Ovary (tissue), 9 donors: ENCODE measurements around the gene TIAL1. TPM values are rescaled to one million over a fixed set of nuclear protein-coding genes. Genes with fewer than 3 reads are reported as not detected.

ENCODE experiments used
- DNase-seq, 5 donors: peaks; one replicate each; pipeline ENCODE4 v3.0.0-alpha.2; 2019 to 2020
- H3K27ac ChIP-seq, 2 donors: fragments of 200-600 bp; one replicate each; pipeline versions ENCODE4 v1.5.1 to v1.8.0; 2019 to 2022
- H3K27me3 ChIP-seq: fragments of 200-600 bp; one replicate; pipeline ENCODE4 v1.8.0; 2022
- H3K36me3 ChIP-seq: fragments of 200-600 bp; sonication (generic); one replicate; pipeline ENCODE4 v1.5.1; 2019
- H3K4me1 ChIP-seq: one replicate; pipeline ENCODE4 v1.8.1; 2013; ENCODE audit warnings: mild to moderate bottlenecking, moderate library complexity; ENCODE audit not compliant: insufficient read depth
- H3K4me3 ChIP-seq: fragments of 200-600 bp; sonication (generic); one replicate; pipeline ENCODE4 v1.5.1; 2017
- H3K9me3 ChIP-seq, 2 donors: fragments of 200-600 bp in 1 of 2; sonication (generic) in 1 of 2; one replicate each; pipeline versions ENCODE4 v1.5.1 to v1.8.1; 2013 to 2019; ENCODE audit warnings: mild to moderate bottlenecking in 1 of 2, moderate library complexity in 1 of 2
- EP300 ChIP-seq: sonication (generic); formaldehyde crosslinking; IDR thresholded peaks from one replicate; pipeline ENCODE4 v1.6.1; 2017; ENCODE audit warnings: antibody characterized with exemption
- POLR2A ChIP-seq: fragments of 450-650 bp; IDR thresholded peaks from one replicate; pipeline ENCODE4 v1.6.1; 2017; ENCODE audit warnings: antibody characterized with exemption, mild to moderate bottlenecking, moderate library complexity
- WGBS, 3 donors: extraction: QIAGEN DNeasy Blood & Tissue Kit in 1 of 3; methylation state at CpG; one replicate each; pipeline versions ENCODE4 v1.1.5 to v1.1.7; 2013 to 2017; 5-methylcytosine and 5-hydroxymethylcytosine counted together
- intact Hi-C, 4 donors: fragments of 100-400 bp; cut with DNase I; formaldehyde crosslinking; loops; one replicate each; pipeline versions ENCODE4 v1.11.0 to v1.15.1; 2022 to 2023
- polyA plus RNA-seq, 2 donors: library from polyadenylated mRNA; stranded (reverse); fragments of 200-250 nt in 1 of 2; fragments of 350-450 nt in 1 of 2; fragmentation: Illumina TruSeq in 1 of 2; extraction: RNeasy Lipid Tissue Mini Kit (QIAGEN cat#74804) in 1 of 2; gene quantifications; one replicate each; pipeline ENCODE4 v1.2.3, GENCODE V29; 2013 to 2014
- total RNA-seq, 7 donors: library from RNA; depleted of rRNA in 2 of 7; stranded (reverse); fragments of >200 nt in 2 of 7; fragmentation: NEBNext Ultra II Directional in 3 of 7; extraction: Animal tissue kit (Norgen Biotek cat#: 25700) in 3 of 7; gene quantifications; one replicate each; pipeline versions ENCODE4 v1.1.0 to v1.2.4, GENCODE V29; 2016 to 2023
- TF ChIP-seq, protein P1 (sequence below), 3 donors: fragments of 450-650 bp in 2 of 3; fragments of 200-600 bp in 1 of 3; IDR thresholded peaks; one replicate each; pipeline versions ENCODE4 v1.5.1 to v1.8.0; 2016 to 2022; ENCODE audit warnings: antibody characterized with exemption in 3 of 3, mild to moderate bottlenecking in 1 of 3
- donor health status: DM: no; HTN: no; CAD: no; lungs with moderate emphysema.
- donor health status: DM: no; HTN: no; CAD: no.
- donor health status: Bipolar disorder and iron deficiency.
- donor health status: DM: yes; HTN: yes; CAD: no.
- donor health status: DM: no; HTN: no; CAD: no.
- donor health status: DM: yes; HTN: yes; CAD: no.

TIAL1 gene
- total and polyA plus RNA-seq, 9 donors, result 48.2 to 113 (median 99.5) TPM

DNA sequence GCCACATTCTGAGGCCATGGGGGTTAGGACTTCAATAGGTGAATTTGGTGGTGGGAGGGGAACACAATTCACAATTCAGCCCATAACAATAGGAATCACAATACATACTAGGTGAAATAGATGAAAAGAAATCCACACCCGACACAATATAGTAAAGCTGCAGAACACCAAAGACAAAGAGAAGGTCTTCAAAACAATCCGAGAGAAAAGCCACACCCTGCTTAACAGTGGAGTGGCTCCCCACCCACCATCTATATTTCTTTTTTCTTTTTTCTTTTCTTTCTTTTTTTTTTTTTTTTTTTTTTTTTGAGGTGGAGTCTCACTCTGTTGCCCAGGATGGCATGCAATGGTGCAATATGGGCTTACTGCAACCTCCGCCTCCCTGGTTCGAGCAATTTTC lies 14.7 kb upstream of the TIAL1 start:
- H3K27ac ChIP-seq, result no peak overlapping the region
- TF ChIP-seq POLR2A (no peak), EP300 (no peak)
- TF ChIP-seq, protein P1, sequence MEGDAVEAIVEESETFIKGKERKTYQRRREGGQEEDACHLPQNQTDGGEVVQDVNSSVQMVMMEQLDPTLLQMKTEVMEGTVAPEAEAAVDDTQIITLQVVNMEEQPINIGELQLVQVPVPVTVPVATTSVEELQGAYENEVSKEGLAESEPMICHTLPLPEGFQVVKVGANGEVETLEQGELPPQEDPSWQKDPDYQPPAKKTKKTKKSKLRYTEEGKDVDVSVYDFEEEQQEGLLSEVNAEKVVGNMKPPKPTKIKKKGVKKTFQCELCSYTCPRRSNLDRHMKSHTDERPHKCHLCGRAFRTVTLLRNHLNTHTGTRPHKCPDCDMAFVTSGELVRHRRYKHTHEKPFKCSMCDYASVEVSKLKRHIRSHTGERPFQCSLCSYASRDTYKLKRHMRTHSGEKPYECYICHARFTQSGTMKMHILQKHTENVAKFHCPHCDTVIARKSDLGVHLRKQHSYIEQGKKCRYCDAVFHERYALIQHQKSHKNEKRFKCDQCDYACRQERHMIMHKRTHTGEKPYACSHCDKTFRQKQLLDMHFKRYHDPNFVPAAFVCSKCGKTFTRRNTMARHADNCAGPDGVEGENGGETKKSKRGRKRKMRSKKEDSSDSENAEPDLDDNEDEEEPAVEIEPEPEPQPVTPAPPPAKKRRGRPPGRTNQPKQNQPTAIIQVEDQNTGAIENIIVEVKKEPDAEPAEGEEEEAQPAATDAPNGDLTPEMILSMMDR (IDR thresholded peaks at IDR 0.05), result no peak
- H3K4me1 ChIP-seq, result no peaks in the 10 kb centered on the region
- intact Hi-C loops, result loop anchor here in 1 of 4 donors (2.0 kb wide), 1 partner anchor 37 kb away; no protein-coding TSS in a partner anchor
- no peaks in the 10 kb centered on the region for H3K9me3 ChIP-seq
- no peaks in the 10 kb centered on the region for H3K36me3 ChIP-seq
- no peak overlapping the region for H3K4me3 ChIP-seq
- DNase-seq, result no peak
- no peaks in the 10 kb centered on the region for H3K27me3 ChIP-seq
- WGBS, 3 donors, result 71 to 80% (median 72%) methylated on average over 4 of the region's 4 CpGs

DNA sequence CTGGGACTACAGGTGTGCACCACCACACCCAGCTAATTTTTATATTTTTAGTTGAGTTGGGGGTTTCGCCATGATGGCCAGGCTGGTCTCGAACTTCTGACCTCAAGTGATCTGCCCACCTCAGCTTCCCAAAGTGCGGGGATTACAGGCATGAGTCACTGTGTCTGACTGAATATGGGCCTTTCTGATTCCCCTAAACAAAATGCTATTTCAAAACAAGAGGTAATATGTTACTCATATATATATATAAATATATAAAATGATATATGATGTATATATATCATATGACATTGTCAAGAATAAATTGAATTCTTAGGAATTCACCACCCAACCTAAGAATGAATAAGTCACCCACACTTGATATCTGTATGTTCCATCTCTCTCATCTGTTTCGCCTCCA lies 12.8 kb upstream of the TIAL1 start:
- Histone ChIP-seq H3K36me3 (no peaks in the 10 kb centered on the region), H3K9me3 (no peaks in the 10 kb centered on the region), H3K27me3 (no peaks in the 10 kb centered on the region), H3K4me1 (no peaks in the 10 kb centered on the region), H3K27ac (no peak overlapping the region), H3K4me3 (no peak overlapping the region)
- TF ChIP-seq, protein P1 (IDR thresholded peaks at IDR 0.05), result no peak
- TF ChIP-seq POLR2A (no peak), EP300 (no peak)
- no peak for DNase-seq
- 95 to 97% (median 96%) methylated on average over 4 of the region's 4 CpGs for WGBS, 3 donors
- intact Hi-C loops, result no loop called here

DNA sequence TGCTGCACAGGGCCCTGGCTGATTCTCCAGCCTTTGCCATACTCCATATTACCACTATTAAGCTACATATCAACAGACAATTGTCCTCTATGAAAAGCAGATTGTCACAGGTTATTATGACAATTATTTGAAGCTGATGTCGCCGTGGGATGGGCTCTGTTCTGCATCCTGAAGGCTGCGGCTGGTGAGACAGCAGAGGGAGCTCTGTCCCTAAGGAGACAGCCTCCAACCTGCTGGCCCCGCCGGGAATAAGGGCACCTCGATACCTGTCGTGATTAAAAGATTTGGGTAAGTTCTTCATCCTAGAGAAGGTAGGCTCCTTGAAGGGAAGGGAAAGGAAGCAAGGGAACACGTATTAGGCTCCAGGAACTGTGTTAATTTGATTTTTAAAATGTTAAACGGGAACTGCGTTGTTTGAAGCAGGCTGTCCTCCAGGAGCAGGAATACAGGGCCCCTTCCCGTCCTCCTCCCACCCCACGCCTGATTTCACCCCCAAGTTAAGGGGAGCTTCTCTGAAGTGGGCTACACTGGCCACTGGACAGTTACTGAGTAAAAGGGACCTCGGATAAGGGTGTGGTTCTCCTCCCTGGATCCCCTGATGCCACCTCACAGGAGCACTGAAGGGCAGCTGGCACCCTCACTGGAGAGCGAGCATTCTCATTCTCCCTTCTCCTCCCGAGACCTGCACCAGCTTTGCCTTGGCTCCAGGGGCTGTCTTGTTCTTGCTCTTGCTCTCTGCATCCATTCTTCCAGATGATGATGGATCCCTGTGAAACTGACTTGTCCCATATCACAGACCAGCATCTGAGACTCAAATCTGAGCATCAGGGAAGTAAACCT lies 11.8 kb upstream of the TIAL1 start:
- intact Hi-C loops, result no loop called here
- no peaks in the 10 kb centered on the region for H3K27me3 ChIP-seq
- no peaks in the 10 kb centered on the region for H3K9me3 ChIP-seq
- TF ChIP-seq, protein P1 (IDR thresholded peaks at IDR 0.05), result no peak
- TF ChIP-seq EP300 (no peak), POLR2A (no peak)
- H3K4me1 ChIP-seq, result no peaks in the 10 kb centered on the region
- H3K36me3 ChIP-seq, result no peaks in the 10 kb centered on the region
- no peak overlapping the region for H3K4me3 ChIP-seq
- no peak overlapping the region for H3K27ac ChIP-seq
- DNase-seq, result peak in 4 of 5 donors; percentile 18 to 33 (median 26)
- 17 to 25% (median 18%) methylated on average over 15 of the region's 15 CpGs for WGBS, 3 donors

DNA sequence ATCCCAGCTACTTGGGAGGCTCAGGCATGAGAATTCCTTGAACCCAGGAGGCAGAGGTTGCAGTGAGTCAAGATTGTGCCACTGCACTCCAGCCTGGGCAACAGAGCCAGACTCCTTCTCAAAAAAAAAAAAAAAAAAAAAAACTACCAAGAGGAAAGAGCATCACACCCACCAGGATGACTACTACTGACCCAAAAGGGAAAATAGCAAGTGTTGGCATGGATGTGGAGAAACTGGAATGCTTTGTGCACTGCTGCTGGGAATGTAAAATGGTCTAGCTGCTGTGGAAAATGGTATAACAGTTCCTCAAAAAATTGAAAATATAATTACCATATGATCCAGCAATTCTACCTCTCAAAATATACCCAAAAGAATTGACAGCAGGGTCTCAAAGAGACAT lies 7.7 kb upstream of the TIAL1 start:
- Histone ChIP-seq H3K4me3 (no peak overlapping the region), H3K9me3 (no peaks in the 10 kb centered on the region), H3K4me1 (no peaks in the 10 kb centered on the region), H3K36me3 (no peaks in the 10 kb centered on the region), H3K27me3 (no peaks in the 10 kb centered on the region), H3K27ac (no peak overlapping the region)
- TF ChIP-seq, protein P1 (IDR thresholded peaks at IDR 0.05), result no peak
- no peak for TF ChIP-seq POLR2A
- no peak for TF ChIP-seq EP300
- no peak for DNase-seq
- intact Hi-C loops, result loop anchor here in 1 of 4 donors (5.0 kb wide), 1 partner anchor 48 kb away; the partner anchor contains the start of gene BAG3
